Heart right ventricle (tissue), 16 donors: ENCODE measurements around the gene C10orf143. TPM values are rescaled to one million over a fixed set of nuclear protein-coding genes. Genes with fewer than 3 reads are reported as not detected.

ENCODE experiments used
- ATAC-seq, 8 donors: fragments of 200-7000 bp; cut with Tn5 transposase; one replicate each; pipeline ENCODE4 v1.9.1; 2020; ENCODE audit warnings: mild to moderate bottlenecking in 8 of 8, moderate library complexity in 8 of 8, moderate number of reproducible peaks in 1 of 8
- DNase-seq, 2 donors: peaks; one replicate each; pipeline ENCODE4 v3.0.0-alpha.2; 2020
- H3K27ac ChIP-seq, 10 donors: fragments of 200-600 bp; sonication (generic) in 2 of 10; one replicate each; pipeline versions ENCODE4 v1.5.0 to v1.8.0; 2020 to 2022; ENCODE audit warnings: mild to moderate bottlenecking in 3 of 10
- H3K27me3 ChIP-seq, 7 donors: fragments of 200-600 bp; one replicate each; pipeline ENCODE4 v1.8.0; 2021 to 2022; ENCODE audit warnings: mild to moderate bottlenecking in 2 of 7
- H3K36me3 ChIP-seq, 9 donors: fragments of 200-600 bp; sonication (generic) in 1 of 9; one replicate each; pipeline versions ENCODE4 v1.5.0 to v1.8.0; 2020 to 2022; ENCODE audit warnings: mild to moderate bottlenecking in 2 of 9
- H3K4me1 ChIP-seq, 9 donors: fragments of 200-600 bp; sonication (generic) in 1 of 9; one replicate each; pipeline versions ENCODE4 v1.5.0 to v1.8.0; 2020 to 2022; ENCODE audit warnings: mild to moderate bottlenecking in 4 of 9
- H3K4me3 ChIP-seq, 10 donors: fragments of 200-600 bp; sonication (generic) in 2 of 10; one replicate each; pipeline versions ENCODE4 v1.5.0 to v1.8.0; 2020 to 2022; ENCODE audit warnings: mild to moderate bottlenecking in 7 of 10, moderate library complexity in 2 of 10
- H3K9me3 ChIP-seq, 11 donors: fragments of 200-600 bp in 10 of 11; sonication (generic) in 2 of 11; one replicate each; pipeline versions ENCODE4 v1.5.0 to v1.8.0; 2013 to 2022; ENCODE audit warnings: mild to moderate bottlenecking in 2 of 11, control low read depth in 1 of 11, moderate library complexity in 1 of 11
- CTCF ChIP-seq, 9 donors: fragments of 200-600 bp; sonication (generic) in 2 of 9; IDR thresholded peaks; one replicate each; pipeline versions ENCODE4 v1.5.0 to v1.8.0; 2021 to 2022; ENCODE audit warnings: antibody characterized with exemption in 9 of 9, mild to moderate bottlenecking in 5 of 9, moderate library complexity in 1 of 9
- WGBS, 2 donors: extraction: QIAGEN DNeasy Blood & Tissue Kit; methylation state at CpG; one replicate each; pipeline ENCODE4 v1.1.7; 2013; ENCODE audit warnings: inconsistent platforms in 1 of 2; 5-methylcytosine and 5-hydroxymethylcytosine counted together
- intact Hi-C, 10 donors: fragments of 100-400 bp; cut with DNase I; formaldehyde crosslinking; loops; one replicate each; pipeline versions ENCODE4 v1.11.1 to v1.14.2; 2022
- polyA plus RNA-seq, 2 donors: library from polyadenylated mRNA; stranded (reverse); fragments of 200-250 nt; gene quantifications; one replicate each; pipeline ENCODE4 v1.2.3, GENCODE V29; 2013
- total RNA-seq, 10 donors: library from RNA; stranded (reverse); fragmentation: NEBNext Ultra II Directional in 3 of 10; extraction: Animal tissue kit (Norgen Biotek cat#: 25700) in 3 of 10; gene quantifications; one replicate each; pipeline versions ENCODE4 v1.2.1 to v1.2.4, GENCODE V29; 2021 to 2023
- donor health status: Arrhythmogenic right ventricular cardiomyopathy.
- donor health status: ischemic (EF 13 %, LVEDD 7.1; RV severe dilation, severe dysfunction).
- donor health status: healthy with polysubstance abuse.
- donor health status: DM: no; HTN: yes; CAD: no.
- donor health status: DM: no; HTN: no; CAD: no.
- donor health status: ischemic (EF 25% LVEDD 6.9; RV normal size, moderate dysfunction).
- donor health status: ischemic (EF 25% LVEDD 5.7; RV mildly dilated, moderate dysfunction).
- donor health status: healthy.
- donor health status: DM: yes; HTN: yes; CAD: no.
- donor health status: Ischemic cardiomyopathy.
- donor health status: ischemic (EF 35%, LVEDD 5.7; RV mildly dilated, moderate dysfunction).
- donor health status: nonischemic (EF 11% LVEDD 7.7; RV severe dilation, severe dysfunction).
- donor health status: DM: yes; HTN: yes; CAD: no.
- donor health status: PGD.
- donor health status: ischemic (EF 29% LVEDD 5.4; RV normal size, mild dysfunction).
- donor health status: nonischemic (EF 23%, LVEDD 6.1; RV moderate dilation, normal function).

The C10orf143 gene
- total and polyA plus RNA-seq, 12 donors = 1.1 to 5.4 (median 2.1) TPM

- no peak for DNase-seq
- Histone ChIP-seq H3K9me3 (no peaks in the 10 kb centered on the region), H3K27ac (peak overlapping the region in 9 of 10 donors; percentile 87 to 96 (median 92)), H3K4me1 (peaks cover 11 to 47% (median 41%) of the 10 kb centered on the region in 9 donors), H3K27me3 (peaks cover 0 to 5% (median 0%) of the 10 kb centered on the region in 7 donors), H3K4me3 (peak overlapping the region; percentile 68 to 100 (median 95)), H3K36me3 (no peaks in the 10 kb centered on the region)
- intact Hi-C loops = loop anchor here in 6 of 10 donors (1.0 to 2.0 kb wide), 3 partner anchors 24 to 25 kb away; partner anchors contain the start of gene C10orf143 (in 4 of the 6)
- 21 to 23% methylated on average over 17 of the region's 17 CpGs for WGBS, 2 donors
- no peak for TF ChIP-seq CTCF (IDR thresholded peaks at IDR 0.05)
- ATAC-seq = peak in 5 of 8 donors; percentile 2 to 47 (median 31)
Measured at GRCh38 chr10:130135676-130136225, 25.1 kb upstream of the C10orf143 start.

- DNase-seq (no peak), ATAC-seq (peak in 2 of 8 donors; percentile 21 to 53)
- intact Hi-C loops = loop anchor here in 3 of 10 donors (5.0 to 10.0 kb wide), 2 partner anchors 154 to 1097 kb away; no protein-coding TSS in a partner anchor
- Histone ChIP-seq H3K36me3 (no peaks in the 10 kb centered on the region), H3K9me3 (no peaks in the 10 kb centered on the region), H3K27ac (no peak overlapping the region), H3K4me3 (no peak overlapping the region), H3K27me3 (peaks cover 0 to 27% (median 12%) of the 10 kb centered on the region in 7 donors), H3K4me1 (peaks cover 0 to 12% (median 0%) of the 10 kb centered on the region in 9 donors)
- no peak for TF ChIP-seq CTCF (IDR thresholded peaks at IDR 0.05)
- 26 to 35% methylated on average over 27 of the region's 27 CpGs for WGBS, 2 donors
Measured at GRCh38 chr10:130128922-130129321, 18.3 kb upstream of the C10orf143 start.

- intact Hi-C loops = loop anchor here in 3 of 10 donors (5.0 to 10.0 kb wide), 2 partner anchors 153 to 1096 kb away; no protein-coding TSS in a partner anchor
- TF ChIP-seq CTCF (IDR thresholded peaks at IDR 0.05) = no peak
- no peak for DNase-seq
- no peaks in the 10 kb centered on the region for H3K9me3 ChIP-seq
- H3K27me3 ChIP-seq = peaks cover 0 to 27% (median 12%) of the 10 kb centered on the region in 7 donors
- peaks cover 0 to 12% (median 0%) of the 10 kb centered on the region in 9 donors for H3K4me1 ChIP-seq
- H3K36me3 ChIP-seq = no peaks in the 10 kb centered on the region
- no peak for ATAC-seq
- WGBS, 2 donors = 36 to 39% methylated on average over 3 of the region's 3 CpGs
- H3K4me3 ChIP-seq = no peak overlapping the region
- no peak overlapping the region for H3K27ac ChIP-seq
Measured at GRCh38 chr10:130128062-130128781, 17.6 kb upstream of the C10orf143 start.

- DNase-seq = peak in 1 of 2 donors; percentile 29
- no peak overlapping the region for H3K27ac ChIP-seq
Measured at GRCh38 chr10:130127364-130128061, 16.9 kb upstream of the C10orf143 start.

More at GRCh38 chr10:130127364-130128061, 16.9 kb upstream of the C10orf143 start:
- intact Hi-C loops = loop anchor here in 3 of 10 donors (5.0 to 10.0 kb wide), 2 partner anchors 153 to 1095 kb away; no protein-coding TSS in a partner anchor
- Histone ChIP-seq H3K4me1 (peaks cover 0 to 12% (median 0%) of the 10 kb centered on the region in 9 donors), H3K4me3 (no peak overlapping the region), H3K27me3 (peaks cover 0 to 27% (median 12%) of the 10 kb centered on the region in 7 donors), H3K9me3 (no peaks in the 10 kb centered on the region), H3K36me3 (no peaks in the 10 kb centered on the region)
- TF ChIP-seq CTCF (IDR thresholded peaks at IDR 0.05) = peak; percentile 45 to 81 (median 69)
- peak in 7 of 8 donors; percentile 52 to 85 (median 80) for ATAC-seq
- WGBS, 2 donors = 12 to 17% methylated on average over 10 of the region's 10 CpGs
